GM21528 (cell line): ENCODE data around the gene TNFAIP2.

Source experiments
- ATAC-seq: cut with Tn5 transposase; IDR thresholded peaks from one replicate; pipeline ENCODE4 v1.9.1; 2021; ENCODE audit warnings: mild to moderate bottlenecking, moderate library complexity; ENCODE audit not compliant: unreplicated experiment, low FRiP score

The TNFAIP2 gene, protein sequence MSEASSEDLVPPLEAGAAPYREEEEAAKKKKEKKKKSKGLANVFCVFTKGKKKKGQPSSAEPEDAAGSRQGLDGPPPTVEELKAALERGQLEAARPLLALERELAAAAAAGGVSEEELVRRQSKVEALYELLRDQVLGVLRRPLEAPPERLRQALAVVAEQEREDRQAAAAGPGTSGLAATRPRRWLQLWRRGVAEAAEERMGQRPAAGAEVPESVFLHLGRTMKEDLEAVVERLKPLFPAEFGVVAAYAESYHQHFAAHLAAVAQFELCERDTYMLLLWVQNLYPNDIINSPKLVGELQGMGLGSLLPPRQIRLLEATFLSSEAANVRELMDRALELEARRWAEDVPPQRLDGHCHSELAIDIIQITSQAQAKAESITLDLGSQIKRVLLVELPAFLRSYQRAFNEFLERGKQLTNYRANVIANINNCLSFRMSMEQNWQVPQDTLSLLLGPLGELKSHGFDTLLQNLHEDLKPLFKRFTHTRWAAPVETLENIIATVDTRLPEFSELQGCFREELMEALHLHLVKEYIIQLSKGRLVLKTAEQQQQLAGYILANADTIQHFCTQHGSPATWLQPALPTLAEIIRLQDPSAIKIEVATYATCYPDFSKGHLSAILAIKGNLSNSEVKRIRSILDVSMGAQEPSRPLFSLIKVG

DNA sequence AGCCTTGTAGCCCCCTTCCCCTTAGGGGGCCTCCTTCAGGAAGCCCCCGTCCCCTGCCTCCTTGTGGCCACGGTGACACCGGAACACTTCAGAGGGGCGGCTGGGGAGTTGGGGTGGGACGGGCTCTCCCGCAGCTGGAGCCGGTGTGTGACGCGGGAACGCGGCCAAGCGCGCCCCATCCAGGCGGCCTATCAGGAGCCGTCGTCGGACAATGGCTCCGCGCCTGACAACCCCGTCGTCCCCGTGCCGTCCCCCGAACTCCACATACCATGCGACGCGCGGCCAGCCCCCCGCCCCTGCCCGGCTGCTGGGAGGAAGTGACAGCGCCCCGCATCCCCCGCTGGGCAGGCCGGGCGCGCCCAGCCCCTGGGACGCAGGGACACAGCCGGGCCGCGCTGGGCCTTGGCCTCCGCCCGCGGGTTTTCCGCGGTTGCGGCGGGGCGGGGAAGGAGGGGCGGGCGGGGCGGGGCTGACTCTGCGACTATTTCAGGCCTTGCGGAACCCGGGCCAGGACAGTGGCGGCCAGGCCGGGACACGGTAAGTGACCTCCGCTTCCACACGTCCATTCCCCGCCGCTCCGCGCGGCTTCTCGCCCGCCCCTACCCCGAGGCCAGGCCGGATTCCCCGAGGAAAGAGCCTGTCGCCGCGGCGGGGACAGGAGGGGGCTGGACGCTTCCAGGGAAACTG, at the start of gene TNFAIP2:
TNFAIP2 (plus strand) TSS at position 515 of the 687 bp plus-strand sequence. CDS start 2,997 bp downstream, outside the sequence.
- no peak for ATAC-seq

DNA sequence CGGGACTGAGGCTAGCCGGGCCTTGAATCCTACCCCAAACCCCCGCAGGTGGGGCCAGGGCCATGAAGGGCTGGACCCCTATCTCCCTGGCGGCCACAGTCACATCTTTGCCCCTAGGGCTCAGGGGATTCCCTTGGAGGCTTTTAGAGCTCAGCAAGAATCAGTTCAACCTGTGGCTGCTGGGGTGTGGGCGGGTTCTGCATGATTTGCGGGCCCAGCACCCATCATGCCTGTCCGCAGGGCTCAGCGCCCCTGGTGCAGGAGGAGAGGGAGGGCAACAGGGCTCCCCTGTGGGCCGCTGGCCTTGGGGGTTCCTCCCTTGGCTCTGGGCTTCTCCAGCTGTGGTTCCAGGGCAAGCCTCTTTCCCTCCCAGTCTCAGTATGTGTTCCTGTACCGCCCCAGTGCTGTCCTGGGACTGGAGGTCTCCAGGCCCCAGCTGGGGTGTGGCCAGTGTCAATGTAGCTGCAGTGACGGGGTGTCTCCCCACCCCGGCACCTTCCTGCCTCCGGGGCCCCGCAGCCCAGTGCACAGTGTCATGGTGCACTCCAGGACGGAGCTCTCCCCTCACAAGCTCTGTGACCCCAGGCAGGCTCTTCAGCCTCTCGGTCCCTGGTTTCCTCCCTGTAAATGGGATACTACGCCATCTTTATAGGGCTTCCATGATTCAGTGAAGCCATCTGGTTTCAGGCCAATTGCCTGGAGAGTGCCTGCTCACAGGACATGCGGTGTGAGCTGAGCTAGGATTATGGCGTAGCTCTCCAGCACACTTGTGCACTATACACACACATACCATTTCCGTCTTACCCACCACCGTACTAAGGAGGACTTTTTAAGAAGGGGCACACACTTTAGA, 49.2 kb upstream of the TNFAIP2 start:
- ATAC-seq: no peak

DNA sequence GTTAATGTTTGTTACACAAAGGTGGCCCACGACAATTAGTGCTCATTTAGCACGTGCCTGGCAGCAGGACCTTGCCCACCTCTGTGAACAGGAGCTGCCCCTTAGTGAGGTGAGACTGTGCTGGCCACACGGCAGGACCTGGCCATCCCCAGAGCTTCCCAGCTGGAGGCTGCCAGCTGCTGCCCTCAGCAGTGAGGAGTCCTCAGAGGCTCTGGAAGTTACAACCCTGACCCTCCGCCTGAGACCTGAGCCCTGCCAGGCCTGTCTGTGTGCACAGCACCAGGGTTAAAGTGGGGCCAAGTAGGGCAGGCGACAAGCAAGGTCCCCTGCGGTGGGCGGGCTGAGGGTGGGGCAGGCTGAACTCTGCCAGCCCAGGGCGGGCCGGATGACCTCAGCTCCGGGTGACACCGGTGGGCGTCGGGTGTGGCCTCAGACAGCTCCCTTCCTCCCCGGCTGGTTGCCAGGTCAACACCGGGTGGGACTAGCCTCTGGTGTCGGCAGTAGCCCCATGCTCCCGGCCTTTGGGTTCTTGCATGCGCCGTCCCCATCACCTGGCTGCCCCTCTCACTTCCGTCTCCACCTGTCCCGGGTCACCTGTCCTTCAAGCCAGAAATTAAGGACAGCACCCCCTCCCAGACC, 48.4 kb upstream of the TNFAIP2 start:
- no peak for ATAC-seq

DNA sequence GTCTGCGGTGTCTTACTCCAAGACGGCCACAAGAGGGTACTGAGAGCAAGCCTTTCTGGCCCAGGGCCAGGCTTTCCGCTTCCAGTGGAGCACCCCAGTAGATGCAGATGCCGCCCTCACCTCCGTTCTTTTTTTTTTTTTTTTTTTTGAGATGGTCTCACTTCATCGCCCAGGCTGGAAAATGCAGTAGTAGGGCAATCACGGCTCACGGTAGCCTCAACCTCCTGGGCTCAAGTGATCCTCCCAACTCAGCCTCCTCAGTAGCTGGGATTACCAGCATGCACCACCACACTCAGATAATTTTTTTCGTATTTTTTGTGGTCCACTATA, 44.9 kb upstream of the TNFAIP2 start:
- ATAC-seq: no peak

DNA sequence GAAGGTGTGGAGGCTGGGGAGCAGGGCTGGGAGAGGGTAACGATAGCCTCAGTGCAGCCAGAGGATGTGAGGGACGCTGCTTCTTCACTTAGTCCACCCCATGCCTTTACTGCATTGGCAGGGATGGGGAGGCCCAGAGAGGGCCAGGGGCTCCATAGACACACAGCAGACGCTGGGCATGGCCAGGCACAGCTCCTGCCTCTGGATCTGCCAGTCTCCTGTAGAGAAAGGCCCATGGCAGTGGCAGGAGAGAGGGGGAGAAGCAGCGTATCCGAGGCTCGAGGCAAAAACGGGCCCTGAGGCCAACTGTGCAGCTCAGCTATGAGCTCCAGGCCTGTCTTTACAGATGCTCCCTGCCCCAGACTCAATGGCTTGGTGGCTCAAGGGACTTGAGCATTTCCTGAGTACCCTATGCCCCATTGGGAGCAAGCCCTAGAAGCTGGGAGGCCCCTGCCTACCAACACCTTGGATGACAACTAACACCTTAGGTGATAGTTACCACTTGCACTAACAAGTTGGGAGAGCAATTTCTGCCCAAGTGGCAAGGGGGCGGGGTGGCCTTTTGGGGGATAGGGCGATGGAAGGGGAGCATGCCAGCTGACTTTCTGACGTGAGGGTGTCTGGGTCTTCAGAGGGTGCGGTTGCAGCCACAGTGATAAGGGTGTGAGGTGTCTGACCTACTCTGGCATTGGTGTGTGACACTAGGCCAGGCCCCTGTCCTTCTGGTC, 44.2 kb upstream of the TNFAIP2 start:
- ATAC-seq: no peak

DNA sequence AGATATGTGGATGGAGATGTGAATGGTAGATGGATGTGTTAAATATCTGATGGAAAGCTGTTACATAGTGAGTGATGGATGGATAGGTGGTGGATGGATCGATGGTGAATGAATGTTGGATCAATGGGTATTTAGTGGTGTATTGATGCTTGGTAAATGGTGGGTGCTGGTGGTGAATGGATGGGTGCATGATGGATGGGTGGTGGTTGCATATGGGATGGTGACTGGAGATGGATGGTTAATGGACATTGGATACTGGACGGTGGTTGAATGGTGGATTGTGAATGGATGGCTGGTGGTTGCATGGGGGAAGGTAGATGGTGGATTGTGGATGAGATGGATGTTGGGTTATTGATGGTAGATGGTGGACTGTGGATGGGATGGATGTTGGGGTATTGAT, 41.3 kb upstream of the TNFAIP2 start:
- ATAC-seq: no peak

DNA sequence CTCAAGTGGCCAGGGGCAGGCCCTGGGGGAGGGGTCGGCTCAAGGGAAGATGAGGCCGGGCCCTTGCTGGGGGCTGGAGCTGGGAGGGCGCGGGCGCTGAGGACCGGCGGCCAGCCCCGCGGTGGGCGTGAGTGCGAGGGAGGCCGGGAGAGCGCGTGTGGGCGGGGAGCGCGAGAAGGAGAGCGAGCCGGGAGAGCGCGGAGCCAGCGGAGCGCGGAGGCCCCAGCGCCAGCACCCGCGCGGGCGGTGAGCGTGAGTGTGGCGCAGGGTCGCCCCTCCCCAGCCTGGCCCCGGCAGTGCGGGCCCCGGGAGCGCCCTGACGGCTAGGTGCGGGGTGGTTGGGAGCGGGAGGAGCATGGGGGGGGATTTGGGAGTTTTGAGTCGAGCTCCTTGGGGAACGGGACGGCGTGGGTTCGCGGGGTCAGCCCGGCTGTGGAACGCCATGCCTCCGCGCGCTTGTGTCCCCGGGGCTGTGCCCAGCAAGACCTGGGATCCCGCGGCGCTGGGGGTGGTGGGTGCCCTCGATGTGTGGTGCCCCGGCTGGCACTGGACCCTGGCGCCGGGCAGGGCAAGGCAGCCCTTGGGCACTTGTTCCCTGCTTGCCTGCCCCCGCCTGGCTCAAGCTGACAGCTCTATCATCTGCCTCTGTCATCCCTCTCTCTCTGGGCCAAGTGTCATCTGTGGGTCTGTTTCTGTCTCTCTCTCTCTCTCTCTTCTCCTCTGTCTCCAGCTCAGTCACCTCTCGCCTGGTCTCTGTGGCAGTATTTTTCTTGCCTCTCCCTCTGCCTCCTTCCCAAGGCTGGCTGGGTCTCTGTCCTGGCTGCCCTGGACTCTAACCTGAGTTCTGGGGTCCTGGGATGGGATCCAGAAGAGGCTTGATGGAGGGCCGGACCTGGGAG, 39.0 kb upstream of the TNFAIP2 start, which contains the start of gene LBHD2:
LBHD2 (plus strand) TSS at position 190 of the 899 bp plus-strand sequence. CDS start 1,803 bp downstream, outside the sequence.
- ATAC-seq: no peak

DNA sequence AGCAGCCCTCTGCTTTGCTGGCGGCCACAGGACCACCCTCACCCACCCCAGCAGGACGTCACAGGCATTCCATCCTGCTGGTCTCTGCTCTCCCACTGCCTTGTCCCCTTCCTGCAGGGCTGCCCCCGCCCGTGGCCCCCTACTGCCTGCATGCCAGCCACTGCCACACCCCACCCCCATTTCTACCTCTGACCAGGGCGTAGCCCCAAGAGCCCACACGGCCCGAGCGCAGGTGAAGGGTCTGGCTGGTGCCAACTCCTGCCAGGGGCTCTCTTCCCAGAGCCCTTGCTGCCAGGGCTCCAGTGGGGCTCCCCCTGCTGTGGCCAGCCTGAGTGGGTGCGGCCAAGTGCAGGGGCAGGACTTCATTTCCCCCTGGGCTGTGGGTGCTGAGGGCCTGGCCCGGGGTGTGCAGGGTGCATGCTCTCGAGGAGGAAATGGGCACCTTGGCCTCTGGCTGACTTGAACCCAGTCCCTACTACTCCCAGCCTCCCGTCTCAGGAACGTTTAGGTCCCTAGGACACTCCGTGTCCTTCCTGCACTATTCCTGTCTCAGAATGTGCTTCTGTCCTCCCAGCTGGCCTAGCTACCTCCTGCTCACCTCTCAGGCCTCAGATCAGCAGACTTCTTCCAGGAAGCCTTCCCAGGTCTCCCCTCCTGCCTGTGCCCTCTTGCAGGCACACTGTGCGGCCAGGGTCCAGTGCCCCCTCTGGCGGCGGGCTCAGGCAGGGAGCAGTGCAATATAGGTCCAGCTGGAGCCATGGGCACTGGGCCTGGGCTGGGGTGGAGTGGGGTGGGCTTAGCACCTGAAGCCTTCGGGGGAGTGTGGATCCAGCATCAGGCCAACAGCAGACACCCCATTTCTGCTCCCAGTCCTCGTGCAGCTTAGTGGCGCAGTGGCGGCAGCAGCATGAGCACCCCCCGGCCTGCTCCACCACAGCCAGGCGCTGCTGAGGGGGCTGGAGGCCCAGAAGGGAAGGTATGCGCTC, 37.9 kb upstream of the TNFAIP2 start:
- ATAC-seq: no peak

DNA sequence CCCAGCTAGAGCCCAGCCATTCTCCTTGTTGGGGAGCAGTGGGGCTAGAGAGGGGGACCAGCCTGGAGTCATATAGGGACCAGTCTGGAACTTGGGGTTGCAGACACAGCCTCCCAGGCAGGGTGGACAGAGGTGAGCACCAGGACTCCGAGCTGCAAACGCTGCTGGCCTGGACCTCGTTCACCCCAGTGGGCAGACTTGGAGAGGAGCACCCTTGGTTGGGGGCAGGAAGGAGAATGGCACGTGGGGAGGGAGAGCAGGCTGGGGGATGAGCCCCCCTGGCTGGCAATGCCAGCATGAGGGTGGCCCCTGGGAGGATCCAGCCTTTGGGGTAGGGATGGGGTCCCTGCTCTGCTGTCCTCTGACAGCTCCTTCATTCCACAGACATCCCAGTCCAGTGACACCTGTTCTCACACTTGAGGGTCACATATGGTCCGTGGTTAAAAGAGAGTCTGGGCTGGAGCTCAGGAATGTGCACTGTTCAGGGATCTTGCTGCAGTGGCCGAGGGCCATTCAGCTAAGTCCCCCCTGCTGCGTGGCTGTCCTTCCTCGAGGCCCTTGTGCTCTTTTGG, 36.4 kb upstream of the TNFAIP2 start:
- no peak for ATAC-seq

DNA sequence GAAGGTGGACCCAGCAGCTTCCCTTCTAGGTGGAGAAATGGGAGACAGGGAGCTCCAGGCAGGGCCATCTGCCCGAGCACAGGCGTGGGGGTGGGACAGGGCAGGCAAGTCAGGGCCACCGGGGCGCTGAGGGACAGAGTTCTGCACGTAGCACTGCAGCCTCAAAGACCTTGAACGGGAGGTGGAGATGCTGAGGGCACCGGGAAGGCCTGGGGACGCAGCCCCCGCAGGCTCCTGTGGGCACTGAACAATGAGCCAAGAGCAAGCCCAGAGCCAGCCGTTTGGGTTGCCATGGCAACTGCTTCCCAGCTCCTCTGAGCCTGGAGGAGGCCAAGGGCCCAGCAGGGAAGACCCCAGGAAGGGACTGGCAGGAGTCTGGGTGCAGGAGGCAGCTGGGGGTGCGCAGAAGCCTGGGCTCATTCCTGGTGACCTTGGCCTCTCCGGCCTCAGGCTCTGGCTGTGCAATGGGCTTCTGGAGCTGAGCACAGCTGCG, 35.9 kb upstream of the TNFAIP2 start:
- ATAC-seq: no peak

DNA sequence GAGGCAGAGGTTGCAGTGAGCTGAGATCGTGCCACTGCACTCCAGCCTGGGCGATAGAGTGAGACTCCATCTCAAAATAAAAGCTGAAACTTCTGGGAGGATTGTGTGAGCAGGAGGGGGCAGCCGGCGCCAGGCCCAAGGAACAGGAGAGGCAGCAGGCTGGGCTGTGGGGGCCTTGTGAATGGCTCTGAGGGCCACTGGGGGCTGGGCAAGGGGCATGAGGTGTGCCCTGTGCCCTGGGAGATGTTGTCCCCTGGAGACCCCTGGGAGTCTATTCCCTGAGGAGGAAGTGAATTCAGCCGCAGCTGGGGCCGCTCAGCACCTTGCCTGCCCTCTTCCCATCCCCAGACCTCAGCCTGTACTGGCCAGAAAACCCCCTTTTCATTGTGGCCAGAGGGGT, 34.3 kb upstream of the TNFAIP2 start:
- no peak for ATAC-seq

DNA sequence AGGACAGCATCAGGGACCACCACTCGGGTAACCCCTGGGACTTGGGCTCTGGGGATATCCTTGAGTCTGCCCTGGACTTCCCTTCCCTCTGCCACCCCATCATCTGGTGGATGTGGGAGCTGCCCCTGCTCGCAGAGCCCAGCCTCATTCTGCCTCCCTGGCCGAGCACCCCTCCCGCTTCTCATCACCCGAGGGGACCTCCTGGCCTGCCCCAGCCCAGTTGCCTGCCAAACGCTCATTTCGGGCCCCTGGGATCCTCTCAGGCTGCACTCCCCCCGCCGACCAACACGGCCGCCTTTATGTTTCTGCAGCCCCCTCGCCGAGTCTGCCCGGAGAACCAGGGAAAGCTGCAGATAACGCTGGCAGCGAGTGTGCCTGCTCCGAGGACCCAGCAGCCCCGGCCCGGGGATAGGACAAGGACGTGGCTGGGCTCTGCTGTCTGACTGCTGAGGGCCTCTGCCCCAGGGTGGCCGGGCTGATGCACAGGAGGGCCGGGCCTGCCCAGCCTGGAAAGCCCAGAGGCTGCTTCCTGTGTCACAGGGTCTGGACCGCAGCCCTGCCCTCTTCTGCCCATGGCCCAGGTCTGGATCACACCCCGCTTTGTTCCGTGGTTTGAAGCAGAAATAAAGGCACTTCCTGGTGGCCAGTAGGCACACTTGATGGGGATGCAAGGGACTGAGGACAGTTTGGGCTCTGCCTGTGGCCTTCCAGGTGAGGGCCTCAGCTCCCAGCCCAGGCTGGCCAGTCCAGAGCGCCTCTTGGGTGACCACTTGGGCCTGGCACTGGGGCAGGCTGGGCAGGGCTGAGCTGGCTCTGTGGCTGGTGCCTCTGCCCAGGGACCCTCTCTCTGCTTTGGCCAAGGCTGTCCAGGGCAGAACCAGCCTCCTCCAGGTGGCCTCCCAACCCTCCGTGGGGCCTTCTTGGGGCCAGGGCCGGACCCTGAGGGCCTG, 33.6 kb upstream of the TNFAIP2 start:
- ATAC-seq: no peak

DNA sequence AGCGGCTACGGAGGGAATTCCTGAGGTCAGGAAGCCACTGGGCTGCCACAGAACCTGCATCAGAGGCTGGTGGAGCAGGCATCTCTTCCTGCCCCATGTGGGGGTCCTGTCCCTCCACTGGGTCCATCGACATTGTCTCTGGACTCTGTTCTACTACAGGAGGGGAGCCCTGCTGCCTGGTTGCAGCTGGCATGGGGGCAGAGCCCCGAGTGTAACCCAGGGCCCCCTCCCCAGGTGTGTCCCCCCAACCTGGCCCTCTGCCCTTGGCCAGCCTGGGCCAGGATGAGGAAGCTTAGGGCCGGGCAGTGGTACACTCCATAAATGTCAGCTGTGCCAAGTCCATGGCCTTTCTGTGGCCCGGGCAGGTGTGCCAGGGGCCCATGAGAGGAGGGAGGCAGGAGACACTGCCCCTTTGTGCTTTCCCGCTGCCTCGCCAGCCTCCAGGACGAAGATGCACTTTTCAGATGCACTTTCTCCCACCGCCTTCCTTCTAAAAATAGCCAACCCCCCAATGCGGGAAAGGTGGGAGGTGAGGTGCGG, 32.7 kb upstream of the TNFAIP2 start:
- ATAC-seq: no peak

DNA sequence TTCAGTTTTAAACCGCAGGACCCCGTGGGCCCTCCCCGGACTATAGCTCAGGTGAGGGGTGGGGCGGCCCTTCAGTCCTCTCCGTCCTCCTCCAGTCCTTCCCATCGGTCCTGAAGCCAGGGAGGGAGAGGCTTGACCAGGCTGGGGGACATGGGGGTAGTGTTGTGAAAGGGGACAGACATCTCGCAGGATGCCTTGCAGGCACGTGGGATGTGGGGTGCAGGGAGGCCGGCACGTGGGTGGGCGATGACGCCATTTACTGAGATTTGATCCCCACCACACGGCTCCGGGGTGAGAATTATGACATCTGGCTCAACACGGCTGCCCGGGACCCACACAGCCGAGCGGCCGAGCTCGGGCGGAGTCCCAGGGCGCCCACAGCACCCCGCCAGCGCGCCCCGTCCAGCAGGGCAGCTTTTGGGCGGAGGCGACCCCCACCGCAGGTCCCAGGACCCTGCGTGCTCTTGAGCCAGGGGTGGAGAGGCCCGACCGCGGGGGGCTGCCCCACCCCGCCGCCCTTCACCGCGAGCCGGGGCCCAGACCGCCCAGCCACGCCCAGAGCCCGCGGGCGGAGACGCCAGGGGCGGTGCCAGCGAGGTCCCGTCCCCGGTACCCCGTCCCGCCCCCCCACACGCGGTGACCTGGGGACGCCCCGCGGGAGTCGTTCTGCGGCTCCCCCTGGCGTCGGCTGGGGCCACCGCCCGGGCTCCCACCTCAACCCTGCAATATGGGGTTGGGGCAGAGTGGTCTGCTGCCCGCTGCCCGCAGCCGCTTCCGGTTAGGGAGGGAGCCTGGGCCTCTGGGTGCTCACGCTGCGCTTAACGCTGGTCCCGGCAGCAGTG, 32.0 kb upstream of the TNFAIP2 start:
- ATAC-seq: peak; percentile 54

DNA sequence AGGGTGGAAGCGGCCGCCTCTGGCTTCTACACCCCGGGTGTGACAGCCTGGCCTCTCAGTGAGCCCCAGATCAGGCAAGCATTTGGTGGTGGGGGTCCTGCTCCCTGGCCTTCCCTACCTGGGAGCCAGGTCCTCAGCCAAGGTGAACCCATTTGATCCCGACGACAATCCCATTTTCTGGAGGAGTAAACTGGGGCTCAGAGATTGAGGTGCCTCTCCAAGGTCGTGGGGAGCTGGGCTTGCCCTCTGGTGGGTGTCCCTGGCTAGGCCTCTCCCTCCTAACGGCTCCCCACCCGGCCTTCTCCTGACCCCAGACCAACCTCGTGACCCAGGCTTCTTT, 31.4 kb upstream of the TNFAIP2 start:
- ATAC-seq: no peak
